ENCODE measurements around the gene CEACAM16. TPM values are rescaled to one million over a fixed set of nuclear protein-coding genes. Genes with fewer than 3 reads are reported as not detected.

CEACAM16 gene
- total RNA-seq, 4 donors from 2014 or later: not detected

DNA sequence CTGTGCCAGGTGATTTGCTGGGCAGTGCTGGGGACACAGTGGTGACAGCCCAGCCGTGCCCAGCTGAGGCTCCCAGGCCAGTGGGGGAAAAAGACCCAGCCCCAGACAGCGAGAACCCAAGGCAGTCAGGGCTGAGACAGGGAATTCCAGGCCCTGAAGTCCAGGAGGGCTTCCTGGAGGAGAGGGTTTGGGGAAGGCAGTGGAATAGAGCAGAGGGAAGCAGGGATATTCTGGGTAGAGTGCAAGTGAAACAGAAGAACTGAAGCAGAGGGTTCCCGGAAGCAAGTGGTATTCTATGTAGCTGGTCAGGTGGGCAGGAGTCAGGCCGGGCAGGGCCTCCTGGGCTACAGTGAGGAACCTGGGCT, 1.3 kb upstream of the CEACAM16 start:
- no peak overlapping the region for H3K4me3 ChIP-seq
- in situ Hi-C loops (cut with MboI; ENCODE audit: low sequenced_read_pairs in 4 of 4): no loop called here
- no peaks in the 10 kb centered on the region for H3K27me3 ChIP-seq
- TF ChIP-seq POLR2A (IDR thresholded peaks at IDR 0.05): no peak
- TF ChIP-seq, protein P1, sequence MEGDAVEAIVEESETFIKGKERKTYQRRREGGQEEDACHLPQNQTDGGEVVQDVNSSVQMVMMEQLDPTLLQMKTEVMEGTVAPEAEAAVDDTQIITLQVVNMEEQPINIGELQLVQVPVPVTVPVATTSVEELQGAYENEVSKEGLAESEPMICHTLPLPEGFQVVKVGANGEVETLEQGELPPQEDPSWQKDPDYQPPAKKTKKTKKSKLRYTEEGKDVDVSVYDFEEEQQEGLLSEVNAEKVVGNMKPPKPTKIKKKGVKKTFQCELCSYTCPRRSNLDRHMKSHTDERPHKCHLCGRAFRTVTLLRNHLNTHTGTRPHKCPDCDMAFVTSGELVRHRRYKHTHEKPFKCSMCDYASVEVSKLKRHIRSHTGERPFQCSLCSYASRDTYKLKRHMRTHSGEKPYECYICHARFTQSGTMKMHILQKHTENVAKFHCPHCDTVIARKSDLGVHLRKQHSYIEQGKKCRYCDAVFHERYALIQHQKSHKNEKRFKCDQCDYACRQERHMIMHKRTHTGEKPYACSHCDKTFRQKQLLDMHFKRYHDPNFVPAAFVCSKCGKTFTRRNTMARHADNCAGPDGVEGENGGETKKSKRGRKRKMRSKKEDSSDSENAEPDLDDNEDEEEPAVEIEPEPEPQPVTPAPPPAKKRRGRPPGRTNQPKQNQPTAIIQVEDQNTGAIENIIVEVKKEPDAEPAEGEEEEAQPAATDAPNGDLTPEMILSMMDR (IDR thresholded peaks at IDR 0.05 in 4 of 5, conservative IDR thresholded peaks at IDR 0.05 in 1 of 5): no peak
- H3K9me3 ChIP-seq: no peaks in the 10 kb centered on the region
- DNase-seq (no peak), ATAC-seq (no peak)
- H3K36me3 ChIP-seq: no peaks in the 10 kb centered on the region
- intact Hi-C loops (cut with DNase I; ENCODE audit: low total_unique reads): no loop called here
- no peak overlapping the region for H3K27ac ChIP-seq
- H3K4me1 ChIP-seq: no peaks in the 10 kb centered on the region

DNA sequence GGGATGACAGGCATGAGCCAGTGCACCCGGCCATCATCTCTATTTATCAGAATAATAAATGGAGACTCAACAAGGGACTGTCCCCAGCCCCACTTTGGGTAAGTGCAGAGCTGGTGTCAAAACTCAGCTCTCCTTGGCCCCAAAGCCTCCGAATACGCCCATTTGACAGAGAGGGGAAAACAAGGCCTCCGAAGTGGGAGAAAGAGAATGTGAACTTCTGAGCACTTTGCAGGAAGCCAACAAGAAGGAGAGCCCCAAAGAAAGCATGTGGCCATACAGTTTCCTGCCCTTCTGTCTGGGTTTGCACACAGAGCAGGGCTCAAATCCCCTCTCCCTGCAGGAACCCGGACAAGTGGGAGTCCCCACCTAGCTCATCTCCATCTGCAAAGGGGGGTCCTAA, 1.6 kb downstream of the CEACAM16 start:
- no peak for DNase-seq
- intact Hi-C loops (cut with DNase I; ENCODE audit: low total_unique reads) (no loop called here), in situ Hi-C loops (cut with MboI; ENCODE audit: low sequenced_read_pairs in 4 of 4) (no loop called here)
- no peak for TF ChIP-seq POLR2A (IDR thresholded peaks at IDR 0.05)
- TF ChIP-seq, protein P1 (IDR thresholded peaks at IDR 0.05 in 4 of 5, conservative IDR thresholded peaks at IDR 0.05 in 1 of 5): no peak
- Histone ChIP-seq H3K4me1 (no peaks in the 10 kb centered on the region), H3K9me3 (no peaks in the 10 kb centered on the region), H3K27me3 (no peaks in the 10 kb centered on the region), H3K36me3 (no peaks in the 10 kb centered on the region), H3K4me3 (no peak overlapping the region), H3K27ac (no peak overlapping the region)
- ATAC-seq: no peak

DNA sequence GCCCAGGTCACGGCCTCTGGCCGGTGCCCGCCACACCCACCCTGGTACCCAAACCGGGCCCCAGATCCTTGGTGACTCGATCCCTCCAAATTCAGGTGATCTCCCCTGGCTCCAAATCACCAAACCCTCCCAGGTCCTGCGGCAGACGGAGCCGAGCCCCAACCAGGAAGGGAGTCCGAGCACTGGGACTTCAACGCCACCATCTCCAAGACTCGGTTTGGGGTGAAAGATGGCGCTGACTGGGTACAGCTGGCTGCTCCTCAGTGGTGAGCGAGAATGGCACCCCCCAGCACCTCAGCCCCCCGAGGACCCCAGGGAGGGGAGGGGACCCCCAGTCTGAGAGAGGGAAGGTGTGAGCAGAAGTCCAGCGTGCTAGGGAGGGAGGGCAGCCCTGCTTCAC, 2.3 kb downstream of the CEACAM16 start:
- H3K4me3 ChIP-seq: no peak overlapping the region
- H3K36me3 ChIP-seq: no peaks in the 10 kb centered on the region
- H3K4me1 ChIP-seq: no peaks in the 10 kb centered on the region
- no peaks in the 10 kb centered on the region for H3K9me3 ChIP-seq
- ATAC-seq: no peak
- DNase-seq: no peak
- TF ChIP-seq, protein P1 (IDR thresholded peaks at IDR 0.05 in 4 of 5, conservative IDR thresholded peaks at IDR 0.05 in 1 of 5): no peak
- no peak for TF ChIP-seq POLR2A (IDR thresholded peaks at IDR 0.05)
- intact Hi-C loops (cut with DNase I; ENCODE audit: low total_unique reads) (no loop called here), in situ Hi-C loops (cut with MboI; ENCODE audit: low sequenced_read_pairs in 4 of 4) (no loop called here)
- H3K27me3 ChIP-seq: no peaks in the 10 kb centered on the region
- H3K27ac ChIP-seq: no peak overlapping the region

DNA sequence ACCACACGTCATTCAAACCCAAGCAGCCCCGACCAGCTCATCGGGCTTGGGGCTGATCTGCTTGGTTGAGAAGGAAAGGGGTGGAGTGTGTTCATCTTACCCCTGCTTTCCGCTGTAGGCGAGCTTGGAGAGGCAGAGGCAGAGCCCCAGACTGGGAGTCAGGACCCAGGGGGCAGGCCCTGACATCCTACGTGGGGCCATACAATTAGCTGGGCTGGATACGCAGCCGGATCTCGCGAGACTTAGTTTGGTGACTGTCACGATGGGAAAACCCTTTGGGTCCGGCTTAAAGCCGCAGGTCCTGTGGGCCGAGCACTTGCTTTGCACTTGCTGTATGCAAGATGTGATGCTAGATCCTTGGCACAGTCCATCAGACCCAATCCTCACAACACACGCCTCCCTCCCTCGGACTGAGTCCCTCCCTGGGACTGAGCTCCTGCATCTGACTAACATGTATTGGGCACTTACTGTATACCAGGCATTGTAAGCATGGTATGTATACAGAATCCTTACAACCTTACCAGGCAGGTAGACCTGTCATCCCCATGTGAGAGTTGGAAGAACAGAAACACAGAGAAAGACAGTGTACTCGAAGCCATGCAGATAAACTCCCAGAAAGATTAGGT, 3.7 kb downstream of the CEACAM16 start:
- TF ChIP-seq POLR2A (IDR thresholded peaks at IDR 0.05): no peak
- TF ChIP-seq, protein P1 (IDR thresholded peaks at IDR 0.05 in 4 of 5, conservative IDR thresholded peaks at IDR 0.05 in 1 of 5): no peak
- Histone ChIP-seq H3K27me3 (no peaks in the 10 kb centered on the region), H3K36me3 (no peaks in the 10 kb centered on the region), H3K27ac (no peak overlapping the region), H3K4me3 (no peak overlapping the region), H3K9me3 (no peaks in the 10 kb centered on the region), H3K4me1 (no peaks in the 10 kb centered on the region)
- in situ Hi-C loops (cut with MboI; ENCODE audit: low sequenced_read_pairs in 4 of 4) (no loop called here), intact Hi-C loops (cut with DNase I; ENCODE audit: low total_unique reads) (no loop called here)
- ATAC-seq (no peak), DNase-seq (no peak)
